NCI-H2107 (cell line): ENCODE measurements around the gene FUBP3.

Experiments used
- DNase-seq: peaks from one replicate; lab custom pipeline; 2025; lab: John Stamatoyannopoulos, UW

Gene FUBP3

GRCh38 chr9:130634191-130634768 is 54.9 kb downstream of the FUBP3 start:
- no peak for DNase-seq

- no peak for DNase-seq
Observed at GRCh38 chr9:130634801-130635200, 55.4 kb downstream of the FUBP3 start.

- no peak for DNase-seq
Observed at GRCh38 chr9:130635306-130635705, 55.9 kb downstream of the FUBP3 start.

GRCh38 chr9:130635721-130636647 is 56.6 kb downstream of the FUBP3 start:
- DNase-seq: no peak

- DNase-seq: no peak
Observed at GRCh38 chr9:130636648-130637020, 57.3 kb downstream of the FUBP3 start.

GRCh38 chr9:130638284-130639123 is 59.1 kb downstream of the FUBP3 start:
- DNase-seq: no peak

- no peak for DNase-seq
Observed at GRCh38 chr9:130639124-130639765, 59.9 kb downstream of the FUBP3 start.

GRCh38 chr9:130639866-130640555 is 60.6 kb downstream of the FUBP3 start:
- no peak for DNase-seq

GRCh38 chr9:130640681-130641080 is 61.3 kb downstream of the FUBP3 start:
- DNase-seq: no peak

- DNase-seq: no peak
Observed at GRCh38 chr9:130642926-130643325, 63.5 kb downstream of the FUBP3 start.

GRCh38 chr9:130651221-130651620 is 71.8 kb downstream of the FUBP3 start:
- no peak for DNase-seq

GRCh38 chr9:130651752-130652151 is 72.4 kb downstream of the FUBP3 start:
- DNase-seq: no peak

GRCh38 chr9:130654879-130655278 is 75.5 kb downstream of the FUBP3 start:
- no peak for DNase-seq

GRCh38 chr9:130658893-130659698 is 79.7 kb downstream of the FUBP3 start:
- no peak for DNase-seq

- DNase-seq: no peak
Observed at GRCh38 chr9:130659699-130660248, 80.4 kb downstream of the FUBP3 start.

GRCh38 chr9:130660326-130660682 is 80.9 kb downstream of the FUBP3 start:
- no peak for DNase-seq

- no peak for DNase-seq
Observed at GRCh38 chr9:130660683-130661450, 81.5 kb downstream of the FUBP3 start.

- DNase-seq: no peak
Observed at GRCh38 chr9:130661451-130662098, 82.2 kb downstream of the FUBP3 start.
